Measurements from ENCODE around the gene LRRC66. TPM values are rescaled to one million over a fixed set of nuclear protein-coding genes. Genes with fewer than 3 reads are reported as not detected.

Gene LRRC66

DNA sequence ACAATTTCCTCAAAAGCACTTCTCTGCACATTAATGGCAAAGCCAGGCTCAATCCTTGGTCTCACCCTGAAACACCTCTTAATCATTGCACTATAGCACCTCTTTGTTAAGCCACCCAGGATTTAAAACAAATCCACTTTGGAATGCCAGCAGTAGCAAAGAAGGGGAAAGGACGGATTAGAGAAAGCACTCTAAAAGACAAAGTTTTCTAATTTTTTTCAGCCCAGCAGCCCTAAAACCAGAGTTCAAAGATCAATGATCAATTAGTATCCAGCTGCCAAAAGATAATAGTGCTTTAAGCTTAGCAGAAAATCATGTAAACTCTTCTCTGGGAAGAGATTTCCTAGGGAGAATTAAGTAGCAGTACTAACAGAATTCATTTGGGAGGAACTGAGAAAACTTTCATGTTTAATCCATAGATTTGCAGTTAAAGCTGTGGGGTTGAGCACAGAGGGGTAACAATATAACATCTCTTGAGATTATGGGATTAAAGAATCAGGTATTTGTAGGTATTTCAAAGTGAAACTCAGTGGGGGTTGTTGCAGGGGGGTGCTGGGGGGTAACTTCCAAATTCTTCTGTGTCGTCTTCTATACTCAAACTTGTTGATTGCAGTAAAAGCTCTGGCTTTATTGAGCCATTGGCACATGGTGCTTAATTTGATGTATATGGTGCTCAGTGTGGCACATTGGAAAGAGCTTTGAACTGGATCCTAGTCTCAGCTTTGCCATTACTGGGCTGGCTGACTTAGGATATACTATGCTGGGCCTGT lies 61.8 kb downstream of the LRRC66 start:
- Histone ChIP-seq H3K4me3 (ENCODE audit: low read length) (no peak overlapping the region), H3K27ac (ENCODE audit: low read depth, low read length) (no peak overlapping the region), H4K5ac (ENCODE audit: low read length) (no peak overlapping the region)

More for the DNA sequence above, 61.8 kb downstream of the LRRC66 start:
- H3K9ac ChIP-seq (ENCODE audit: low read length) = no peak overlapping the region
- H3K36me3 ChIP-seq (ENCODE audit: control insufficient read depth, insufficient read depth, low read length) = no peaks in the 10 kb centered on the region
- H3K79me2 ChIP-seq (ENCODE audit: control insufficient read depth, insufficient read depth, low read length) = no peaks in the 10 kb centered on the region
- no peaks in the 10 kb centered on the region for H3K27me3 ChIP-seq (ENCODE audit: insufficient read depth, low read length, poor library complexity)
- H4K8ac ChIP-seq (ENCODE audit: low read depth, low read length) = no peak overlapping the region
- no peak overlapping the region for H2BK5ac ChIP-seq (ENCODE audit: low read length)
- no peak overlapping the region for H2BK120ac ChIP-seq (ENCODE audit: low read depth, low read length)
- peak; percentile 54 for DNase-seq
- H2AK5ac ChIP-seq (ENCODE audit: low read length) = no peak overlapping the region
- no peaks in the 10 kb centered on the region for H3K79me1 ChIP-seq (ENCODE audit: low read length)
- no CpG with 5 or more reads among the region's 2 CpGs for WGBS (ENCODE audit: extremely low coverage, insufficient coverage, low lambda C conversion rate)
- no peak overlapping the region for H3K23ac ChIP-seq (ENCODE audit: low read length)
- H3K4ac ChIP-seq (ENCODE audit: low read depth, low read length) = no peak overlapping the region
- no peaks in the 10 kb centered on the region for H3K4me1 ChIP-seq (ENCODE audit: control insufficient read depth, low read depth, low read length)
- no peak overlapping the region for H3K18ac ChIP-seq (ENCODE audit: low read length)
- no peak overlapping the region for H2BK15ac ChIP-seq (replicated peaks; ENCODE audit: low read depth)
- no peak overlapping the region for H3K56ac ChIP-seq (ENCODE audit: low read length)
- no peak overlapping the region for H3K4me2 ChIP-seq (ENCODE audit: low read length)

Small RNAs within 50 kb of the gene (small RNA-seq; reads per million reads assigned to genes)
- not detected for gene AC104784.1 (ENCODE audit: insufficient read depth)

Data from mesendoderm (in vitro differentiated cells).